GM19372 (cell line): Measurements from ENCODE around the gene MPC2.
"Not testable (repeated sequence)": the region's sequence is repeated elsewhere in the genome, so short reads cannot be mapped to it uniquely, and the experiment has no call there.

Source experiments
- ATAC-seq: cut with Tn5 transposase; IDR thresholded peaks from one replicate; pipeline ENCODE4 v1.9.1; 2021; ENCODE audit warnings: mild to moderate bottlenecking, low read depth, moderate library complexity; ENCODE audit not compliant: unreplicated experiment

Gene MPC2

GRCh38 chr1:167866739-167867414 lies 70.0 kb downstream of the MPC2 start:
- not testable (repeated sequence) for ATAC-seq
